ENCODE data around the gene HOXB8. TPM values are rescaled to one million over a fixed set of nuclear protein-coding genes. Genes with fewer than 3 reads are reported as not detected.

The HOXB8 gene
- total RNA-seq, 1 donor from 2014 or later: not detected

DNA sequence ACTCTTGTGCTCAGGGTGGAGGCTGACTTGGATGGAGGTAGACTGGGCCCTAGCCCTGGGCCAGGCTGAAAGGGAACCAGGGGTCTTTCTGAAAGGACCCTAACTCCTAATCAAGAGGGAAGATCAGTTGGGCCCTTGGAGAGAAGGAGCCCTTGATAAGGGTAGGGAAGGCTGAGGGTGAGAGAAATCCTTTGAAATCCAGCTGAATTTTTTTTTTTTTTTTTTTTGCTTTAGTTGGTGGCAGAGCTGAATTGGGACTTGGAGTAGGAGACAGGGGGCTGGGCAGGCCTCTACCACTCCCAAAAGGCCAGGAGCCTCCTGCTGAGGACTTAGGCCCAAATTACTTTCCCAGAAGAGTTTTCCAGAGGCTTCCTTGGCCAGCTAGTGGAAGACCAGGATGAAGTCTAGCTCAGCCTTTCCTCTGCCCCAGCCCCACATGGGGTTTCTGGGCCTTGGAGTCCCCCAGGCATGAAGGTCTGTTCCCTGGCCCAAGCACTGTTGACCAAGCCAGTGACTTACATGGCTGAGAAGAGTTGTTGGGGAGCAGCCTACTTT lies 24.4 kb downstream of the HOXB8 start:
- H3K4me3 Mint-ChIP-seq (ENCODE audit: unreplicated experiment): no peak overlapping the region
- H3K36me3 Mint-ChIP-seq (ENCODE audit: unreplicated experiment): peaks cover 3% of the 10 kb centered on the region
- peaks cover 8% of the 10 kb centered on the region for H3K9me3 Mint-ChIP-seq (ENCODE audit: unreplicated experiment)
- H3K4me1 Mint-ChIP-seq (ENCODE audit: low read depth, unreplicated experiment): peaks cover 9% of the 10 kb centered on the region
- H3K27me3 Mint-ChIP-seq (ENCODE audit: unreplicated experiment): peaks cover 53% of the 10 kb centered on the region
- no peak for DNase-seq
- TF ChIP-seq, protein P1, sequence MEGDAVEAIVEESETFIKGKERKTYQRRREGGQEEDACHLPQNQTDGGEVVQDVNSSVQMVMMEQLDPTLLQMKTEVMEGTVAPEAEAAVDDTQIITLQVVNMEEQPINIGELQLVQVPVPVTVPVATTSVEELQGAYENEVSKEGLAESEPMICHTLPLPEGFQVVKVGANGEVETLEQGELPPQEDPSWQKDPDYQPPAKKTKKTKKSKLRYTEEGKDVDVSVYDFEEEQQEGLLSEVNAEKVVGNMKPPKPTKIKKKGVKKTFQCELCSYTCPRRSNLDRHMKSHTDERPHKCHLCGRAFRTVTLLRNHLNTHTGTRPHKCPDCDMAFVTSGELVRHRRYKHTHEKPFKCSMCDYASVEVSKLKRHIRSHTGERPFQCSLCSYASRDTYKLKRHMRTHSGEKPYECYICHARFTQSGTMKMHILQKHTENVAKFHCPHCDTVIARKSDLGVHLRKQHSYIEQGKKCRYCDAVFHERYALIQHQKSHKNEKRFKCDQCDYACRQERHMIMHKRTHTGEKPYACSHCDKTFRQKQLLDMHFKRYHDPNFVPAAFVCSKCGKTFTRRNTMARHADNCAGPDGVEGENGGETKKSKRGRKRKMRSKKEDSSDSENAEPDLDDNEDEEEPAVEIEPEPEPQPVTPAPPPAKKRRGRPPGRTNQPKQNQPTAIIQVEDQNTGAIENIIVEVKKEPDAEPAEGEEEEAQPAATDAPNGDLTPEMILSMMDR (IDR thresholded peaks at IDR 0.05; ENCODE audit: partially characterized antibody, unreplicated experiment): no peak
- H3K27ac Mint-ChIP-seq (ENCODE audit: unreplicated experiment): no peak overlapping the region

DNA sequence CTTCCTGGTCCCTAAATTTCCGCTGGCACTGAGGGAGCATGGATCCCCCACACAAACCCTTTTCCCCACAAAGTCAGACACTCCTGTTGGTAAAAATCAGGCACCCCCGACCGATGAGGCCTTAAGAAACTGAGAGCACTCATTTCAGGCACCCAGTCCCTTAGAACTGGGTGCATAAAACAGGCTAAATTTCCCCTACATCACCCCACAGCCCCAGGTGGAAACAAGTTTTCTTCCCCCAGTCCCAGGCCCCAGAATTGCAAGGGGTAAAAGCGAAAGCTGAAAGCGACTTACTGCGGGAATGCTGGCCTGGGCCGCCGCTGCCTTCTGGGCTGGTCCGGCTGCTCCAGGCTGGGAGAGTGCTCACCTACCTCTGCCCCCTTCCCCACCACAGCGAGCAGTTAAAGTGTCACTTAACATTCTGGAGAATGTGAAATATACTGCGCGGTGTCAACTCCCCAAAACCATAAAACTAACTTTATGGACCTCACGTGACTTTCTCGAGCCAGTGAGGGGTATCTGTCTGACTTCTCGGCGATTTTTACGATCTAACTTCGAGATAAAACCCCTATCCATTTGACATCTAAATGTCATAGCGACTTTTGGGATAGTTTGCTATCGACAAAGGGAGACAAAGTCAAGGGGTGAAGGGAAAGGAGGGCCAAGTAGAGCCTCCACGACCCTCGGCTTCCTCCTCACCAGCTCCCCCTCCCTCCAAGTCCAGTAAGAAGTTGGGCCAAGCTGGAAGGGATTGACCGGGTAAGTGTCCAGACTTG lies 25.1 kb downstream of the HOXB8 start, which contains the start of gene HOXB3:
Gene HOXB3 (minus strand): TSS at position 411 of the 776 bp plus-strand sequence. CDS start 37,767 bp downstream, outside the sequence.
- DNase-seq: no peak
- TF ChIP-seq, protein P1 (IDR thresholded peaks at IDR 0.05; ENCODE audit: partially characterized antibody, unreplicated experiment): no peak
- Mint-ChIP-seq H3K4me3 (ENCODE audit: unreplicated experiment) (no peak within 1 kb of the TSS), H3K9me3 (ENCODE audit: unreplicated experiment) (peaks cover 8% of the 10 kb centered on the region), H3K36me3 (ENCODE audit: unreplicated experiment) (peaks cover 3% of the 10 kb centered on the region), H3K4me1 (ENCODE audit: low read depth, unreplicated experiment) (peaks cover 9% of the 10 kb centered on the region), H3K27me3 (ENCODE audit: unreplicated experiment) (peaks cover 54% of the 10 kb centered on the region), H3K27ac (ENCODE audit: unreplicated experiment) (no peak within 1 kb of the TSS)

DNA sequence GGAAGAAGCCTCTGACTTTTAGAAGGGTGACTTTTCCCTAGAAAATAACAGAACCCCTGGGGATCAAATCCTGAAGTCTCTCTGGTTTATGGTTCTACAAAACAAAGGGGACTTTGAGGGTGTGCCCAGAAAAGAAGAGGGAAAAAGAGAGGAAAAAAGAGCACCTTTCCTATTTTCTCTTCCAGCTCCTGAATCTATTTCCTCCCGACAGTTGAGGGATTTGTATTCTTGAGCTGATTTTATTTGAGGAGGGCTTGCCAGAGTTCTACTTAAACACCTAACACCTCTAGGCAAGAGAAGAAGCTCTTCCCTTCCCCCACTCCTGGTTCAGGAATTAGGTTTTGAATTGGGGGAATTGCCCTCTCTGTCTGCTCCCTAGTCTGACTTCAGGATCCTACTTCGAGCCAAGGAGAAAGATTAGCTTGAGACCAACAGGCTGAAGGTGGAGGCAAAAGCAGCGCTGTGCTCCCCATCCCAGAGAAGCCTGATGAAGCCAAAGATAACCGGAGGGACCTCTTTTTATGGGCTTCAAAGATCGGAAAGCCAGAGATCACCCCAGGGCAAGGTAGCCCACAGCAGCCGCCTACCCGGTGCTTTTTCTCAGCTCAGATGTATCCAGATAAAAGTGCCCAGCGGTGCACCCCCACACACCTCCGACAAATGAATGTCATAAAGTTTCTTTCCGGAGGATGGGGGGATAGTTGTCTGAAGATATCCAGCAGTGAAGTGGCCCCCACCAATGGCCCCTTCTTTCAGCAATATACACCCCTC lies 25.8 kb downstream of the HOXB8 start:
- TF ChIP-seq, protein P1 (IDR thresholded peaks at IDR 0.05; ENCODE audit: partially characterized antibody, unreplicated experiment): no peak
- H3K4me3 Mint-ChIP-seq (ENCODE audit: unreplicated experiment): no peak overlapping the region
- DNase-seq: no peak
- peaks cover 9% of the 10 kb centered on the region for H3K4me1 Mint-ChIP-seq (ENCODE audit: low read depth, unreplicated experiment)
- peaks cover 8% of the 10 kb centered on the region for H3K9me3 Mint-ChIP-seq (ENCODE audit: unreplicated experiment)
- peaks cover 58% of the 10 kb centered on the region for H3K27me3 Mint-ChIP-seq (ENCODE audit: unreplicated experiment)
- H3K36me3 Mint-ChIP-seq (ENCODE audit: unreplicated experiment): peaks cover 3% of the 10 kb centered on the region
- no peak overlapping the region for H3K27ac Mint-ChIP-seq (ENCODE audit: unreplicated experiment)

DNA sequence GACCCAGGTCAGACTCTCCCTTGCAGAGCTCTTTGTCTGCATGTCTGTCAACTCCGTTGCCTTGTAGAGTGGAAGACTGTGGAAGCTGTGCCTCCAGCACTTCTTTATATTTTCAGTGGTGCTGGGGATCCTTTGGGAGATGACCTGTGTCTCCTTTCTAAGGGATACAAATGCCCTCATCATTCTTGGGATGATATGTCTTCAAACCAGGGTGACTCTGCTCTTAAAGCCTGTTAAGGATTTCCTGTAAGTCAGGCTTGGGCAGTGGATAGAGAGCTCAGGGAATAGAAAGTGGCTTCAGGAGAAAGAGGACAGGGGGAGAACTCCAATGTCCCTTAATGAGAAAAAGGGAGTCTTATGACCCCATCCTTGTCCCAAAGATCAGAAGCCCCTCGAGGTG lies 26.6 kb downstream of the HOXB8 start:
- no peak overlapping the region for H3K27ac Mint-ChIP-seq (ENCODE audit: unreplicated experiment)
- peaks cover 10% of the 10 kb centered on the region for H3K9me3 Mint-ChIP-seq (ENCODE audit: unreplicated experiment)
- H3K27me3 Mint-ChIP-seq (ENCODE audit: unreplicated experiment): peaks cover 63% of the 10 kb centered on the region
- DNase-seq: no peak
- peaks cover 3% of the 10 kb centered on the region for H3K36me3 Mint-ChIP-seq (ENCODE audit: unreplicated experiment)
- peaks cover 9% of the 10 kb centered on the region for H3K4me1 Mint-ChIP-seq (ENCODE audit: low read depth, unreplicated experiment)
- TF ChIP-seq, protein P1 (IDR thresholded peaks at IDR 0.05; ENCODE audit: partially characterized antibody, unreplicated experiment): no peak
- H3K4me3 Mint-ChIP-seq (ENCODE audit: unreplicated experiment): no peak overlapping the region
